OCI-M2 (cell line): ENCODE data around the gene NRIP1.

ENCODE experiments used
- DNase-seq: peaks from one replicate; lab custom pipeline; 2025; ENCODE audit not compliant: unreplicated experiment; lab: John Stamatoyannopoulos, UW

NRIP1 gene

GRCh38 chr21:15066123-15066575, 1.3 kb upstream of the NRIP1 start:
- no peak for DNase-seq

- no peak for DNase-seq
Observed at GRCh38 chr21:15065392-15066122, 757 bp upstream of the NRIP1 start.

DNA sequence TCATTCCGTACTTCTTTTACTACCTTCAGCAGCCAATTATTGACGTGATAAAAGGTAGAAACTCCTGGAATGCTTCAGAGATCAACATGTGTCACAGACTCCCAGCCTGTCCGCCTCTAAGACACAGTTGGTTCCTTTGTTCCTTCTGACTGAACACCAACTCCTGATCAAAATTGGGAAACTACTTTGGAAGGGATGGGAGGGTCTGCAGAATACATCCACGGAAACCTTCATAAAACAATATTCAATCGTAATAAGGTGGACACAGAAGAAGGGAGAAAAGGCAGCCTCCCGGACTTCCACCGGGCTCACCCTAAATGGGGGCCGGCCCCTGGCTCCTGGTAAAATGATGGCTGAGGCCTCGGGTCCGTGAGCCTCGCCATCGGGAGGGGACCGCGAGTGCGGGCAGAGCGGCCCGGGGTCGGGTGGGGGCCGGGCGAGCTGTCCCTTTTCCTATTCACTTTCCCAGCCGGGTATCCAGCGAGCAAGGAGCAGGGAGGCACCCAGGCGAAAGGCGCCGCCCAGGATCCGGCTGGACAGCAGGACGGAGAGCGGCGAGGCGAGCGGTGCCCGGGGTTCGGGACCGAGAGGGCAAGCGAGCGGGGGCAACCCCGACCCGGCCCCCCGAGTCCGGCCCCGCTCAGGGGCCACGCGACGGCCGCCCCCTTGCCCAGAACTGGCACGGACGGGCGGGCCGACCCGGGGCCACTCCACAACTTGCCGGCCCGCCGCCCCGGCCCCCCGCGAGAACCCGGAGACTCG, 805 bp downstream of the NRIP1 start:
- DNase-seq = no peak

- no peak for DNase-seq
Observed at GRCh38 chr21:15063081-15063813, 1.6 kb downstream of the NRIP1 start.

- DNase-seq = no peak
Observed at GRCh38 chr21:15062606-15062965, 2.2 kb downstream of the NRIP1 start.

DNA sequence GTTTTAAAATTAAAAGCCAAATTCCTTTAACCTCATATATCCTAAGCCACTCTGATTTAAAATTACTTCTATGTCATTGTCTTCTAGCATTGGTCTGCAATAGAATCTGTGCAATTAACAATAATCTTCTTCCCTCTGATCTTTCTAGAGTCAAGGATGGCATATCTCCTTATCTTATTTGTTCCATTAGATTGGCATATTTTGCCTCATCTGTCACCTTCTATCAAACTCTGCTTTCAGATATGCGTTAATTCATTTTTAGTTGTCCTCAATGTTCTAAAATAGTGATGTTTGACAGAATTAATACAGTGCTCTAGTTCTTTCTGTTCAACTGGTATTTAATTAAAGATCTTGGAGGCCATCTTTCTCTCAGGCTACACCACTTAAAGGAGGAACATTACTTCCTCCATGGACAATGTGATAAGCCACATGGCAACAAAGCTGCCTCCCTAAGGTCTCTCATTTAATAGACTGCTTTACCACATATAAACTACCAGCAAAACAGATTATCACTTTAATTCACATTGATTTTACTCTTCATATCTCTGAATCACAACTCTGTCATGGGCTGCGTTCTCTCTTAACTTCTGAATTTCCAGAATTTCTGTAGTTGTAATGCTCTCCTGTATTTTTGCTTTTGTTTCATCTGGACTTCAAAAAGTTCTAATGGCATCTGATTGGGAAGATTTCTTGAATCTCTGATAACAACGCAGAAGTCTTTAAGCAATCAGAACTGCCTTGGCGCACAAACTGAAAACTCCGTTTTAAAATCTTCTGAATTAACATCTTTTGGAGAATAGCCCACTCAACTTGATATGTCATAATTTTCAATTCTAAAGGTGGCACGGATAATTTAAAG, 2.8 kb downstream of the NRIP1 start:
- no peak for DNase-seq

- DNase-seq = no peak
Observed at GRCh38 chr21:15061279-15061678, 3.5 kb downstream of the NRIP1 start.

GRCh38 chr21:15060543-15061175, 4.1 kb downstream of the NRIP1 start:
- DNase-seq = no peak

DNA sequence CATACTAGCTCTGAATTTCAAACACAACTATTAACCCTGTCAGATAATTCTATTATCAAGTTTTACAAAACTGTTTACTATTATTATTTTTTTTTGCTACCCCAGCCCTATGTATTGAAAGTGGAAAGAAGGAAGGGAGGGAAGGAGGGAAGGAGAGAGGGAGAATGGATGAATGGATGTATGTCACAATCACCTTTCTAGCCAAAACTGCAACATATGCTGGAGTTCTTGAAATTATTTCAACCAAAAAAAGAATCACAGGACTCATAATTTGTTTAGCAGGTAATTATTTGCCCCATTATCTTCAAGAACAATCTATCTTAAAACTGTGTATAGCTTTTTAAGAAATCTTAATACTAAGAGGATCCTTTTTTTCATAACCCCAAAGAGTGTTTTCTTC, 5.4 kb downstream of the NRIP1 start:
- DNase-seq = no peak

DNA sequence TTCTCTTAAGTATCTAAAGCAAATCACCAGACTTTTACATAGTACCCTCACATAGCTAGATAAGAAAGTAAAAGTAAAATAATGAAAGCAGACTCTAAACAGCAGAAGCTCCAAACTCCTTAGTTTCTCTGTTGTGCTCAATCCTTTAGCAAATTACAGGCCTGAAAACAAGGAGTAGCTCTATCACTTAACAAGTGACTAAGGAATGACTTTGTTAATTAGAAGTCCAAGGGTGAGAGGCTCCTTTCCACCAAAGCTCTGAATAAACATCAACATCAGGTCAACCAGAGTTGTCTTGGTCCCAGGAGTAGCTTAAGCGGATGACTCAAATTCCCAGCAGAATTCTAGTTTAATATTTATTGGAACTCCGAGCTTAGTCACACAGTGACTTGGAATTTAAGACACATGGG, 5.9 kb downstream of the NRIP1 start:
- DNase-seq = no peak

DNA sequence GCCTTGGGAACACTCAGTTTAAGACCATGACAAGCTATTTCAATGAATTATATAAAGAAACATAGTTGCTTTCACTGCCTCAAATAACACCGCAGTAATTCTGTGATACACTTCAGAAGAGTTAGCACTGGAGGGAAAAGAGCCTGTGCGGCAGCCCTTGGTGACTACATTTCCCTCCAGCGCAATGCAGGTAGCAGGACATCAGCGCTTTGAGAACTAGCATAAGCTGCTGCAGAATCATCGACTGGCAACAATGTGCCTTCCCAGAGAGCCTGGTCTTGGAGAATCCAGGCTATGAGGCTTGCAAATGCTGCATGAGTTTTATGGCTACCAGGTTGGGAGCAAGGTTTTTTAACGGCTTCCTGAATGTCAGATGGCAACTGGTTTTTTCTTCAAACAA, 7.5 kb downstream of the NRIP1 start:
- no peak for DNase-seq

DNA sequence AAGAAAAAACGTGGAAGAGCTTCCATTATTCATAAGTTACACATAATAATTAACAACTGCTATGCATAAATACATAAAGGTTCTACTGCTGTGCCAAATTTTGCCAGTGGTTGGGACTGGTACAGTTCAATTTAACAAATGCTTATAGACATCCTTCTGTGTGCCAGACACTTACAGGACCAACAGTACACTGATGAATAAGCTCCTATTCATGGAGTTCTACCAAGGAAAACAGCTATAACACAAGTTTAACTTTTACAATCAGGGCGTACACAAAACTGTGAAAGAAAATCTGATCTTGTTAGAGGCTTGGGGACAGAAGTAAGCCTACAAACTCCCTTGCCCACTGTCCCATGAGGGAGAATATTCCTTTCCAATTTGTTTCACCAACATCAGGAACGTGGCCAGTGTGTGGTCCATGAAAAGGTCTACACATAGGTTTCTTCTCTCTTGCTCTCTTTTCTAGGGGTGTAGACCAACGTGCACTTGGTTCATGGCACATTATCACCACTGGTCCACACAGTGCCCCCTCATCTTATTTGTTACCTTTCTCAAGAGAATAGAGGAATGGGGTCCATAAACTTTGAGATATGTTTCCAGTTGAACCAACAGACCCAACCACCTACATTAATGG, 10.1 kb downstream of the NRIP1 start:
- no peak for DNase-seq

DNA sequence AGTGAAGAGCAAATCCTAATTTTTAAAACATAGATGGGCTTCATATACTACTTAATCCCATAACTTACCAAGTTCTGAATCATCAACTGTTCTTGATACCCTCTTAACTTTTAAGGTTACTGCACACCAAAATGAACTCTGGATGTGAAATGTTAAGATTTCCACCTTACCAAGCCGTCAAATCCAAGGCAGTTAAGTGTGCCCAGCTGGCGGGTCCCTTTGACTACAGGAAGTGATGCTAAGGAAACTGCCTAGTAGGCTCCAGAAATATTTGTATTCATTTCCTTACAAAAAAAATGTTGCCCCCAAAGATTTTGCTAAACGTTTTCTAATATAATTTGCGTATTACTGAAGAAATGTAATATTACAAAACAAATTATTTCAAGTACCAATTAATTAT, 10.7 kb downstream of the NRIP1 start:
- no peak for DNase-seq

- no peak for DNase-seq
Observed at GRCh38 chr21:15053500-15053899, 11.3 kb downstream of the NRIP1 start.

DNA sequence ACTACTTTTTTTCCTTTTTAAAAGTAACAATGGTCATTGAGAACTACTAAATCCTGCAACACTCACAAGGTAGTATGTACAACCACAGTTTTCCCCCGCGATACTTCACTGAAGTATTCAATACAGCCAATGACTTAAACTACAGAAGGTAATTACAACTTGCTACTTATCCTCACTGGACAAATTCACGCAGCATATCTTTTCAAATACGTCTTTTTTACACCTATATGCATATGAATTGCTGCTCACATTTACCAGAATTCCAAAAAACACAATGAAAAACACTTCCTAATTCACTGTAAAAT, 12.4 kb downstream of the NRIP1 start:
- no peak for DNase-seq

GRCh38 chr21:15051644-15052458, 12.9 kb downstream of the NRIP1 start:
- DNase-seq = no peak

DNA sequence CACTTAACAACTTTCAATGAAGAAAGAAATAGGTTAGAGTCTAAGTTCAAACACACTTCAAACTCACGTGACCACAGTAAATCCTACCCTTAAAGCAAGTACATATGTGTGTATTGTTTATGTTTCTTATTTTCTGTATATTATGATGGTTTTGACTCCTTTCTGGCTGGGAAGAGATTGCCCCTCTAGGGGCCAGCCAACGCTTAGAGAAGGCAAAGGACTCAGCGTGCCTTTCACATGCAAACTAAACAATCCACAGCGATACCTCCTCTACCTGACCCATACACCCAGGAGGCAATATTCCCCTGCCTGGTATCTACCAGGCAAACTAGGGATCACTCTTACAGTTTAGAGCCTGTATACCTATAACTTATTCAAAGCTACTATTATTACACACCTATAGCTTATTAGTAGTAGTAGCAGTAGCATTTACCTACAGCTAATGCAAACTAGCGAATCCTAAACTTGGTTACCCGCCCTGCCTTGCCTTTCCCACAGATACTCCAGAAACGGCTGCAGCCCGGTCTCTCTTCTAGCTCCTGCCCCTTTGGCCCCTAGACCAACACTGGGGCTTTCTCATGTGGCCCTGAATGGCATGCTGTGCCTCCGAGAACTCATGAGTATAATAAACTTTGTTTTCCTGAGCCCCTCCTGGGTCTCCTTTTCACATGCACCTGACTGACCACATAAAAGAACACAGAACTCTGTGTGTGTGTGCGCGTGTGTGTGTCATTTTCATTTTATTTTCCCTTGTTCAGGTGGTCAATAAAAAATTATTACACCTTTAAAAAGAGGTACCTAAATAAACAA, 14.0 kb downstream of the NRIP1 start:
- no peak for DNase-seq

GRCh38 chr21:15045017-15045416, 19.8 kb downstream of the NRIP1 start:
- no peak for DNase-seq

- no peak for DNase-seq
Observed at GRCh38 chr21:15042531-15042930, 22.3 kb downstream of the NRIP1 start.
